GM19463 (cell line): ENCODE measurements around the gene CAMKMT.
A peak's percentile ranks its signal among the peaks of the same experiment; 100 is the strongest.
"Not testable (repeated sequence)": the region's sequence is repeated elsewhere in the genome, so short reads cannot be mapped to it uniquely, and the experiment has no call there.

Experiments
- ATAC-seq: cut with Tn5 transposase; IDR thresholded peaks from one replicate; pipeline ENCODE4 v1.9.1; 2021; ENCODE audit warnings: mild to moderate bottlenecking, moderate library complexity; ENCODE audit not compliant: unreplicated experiment

Gene CAMKMT

DNA sequence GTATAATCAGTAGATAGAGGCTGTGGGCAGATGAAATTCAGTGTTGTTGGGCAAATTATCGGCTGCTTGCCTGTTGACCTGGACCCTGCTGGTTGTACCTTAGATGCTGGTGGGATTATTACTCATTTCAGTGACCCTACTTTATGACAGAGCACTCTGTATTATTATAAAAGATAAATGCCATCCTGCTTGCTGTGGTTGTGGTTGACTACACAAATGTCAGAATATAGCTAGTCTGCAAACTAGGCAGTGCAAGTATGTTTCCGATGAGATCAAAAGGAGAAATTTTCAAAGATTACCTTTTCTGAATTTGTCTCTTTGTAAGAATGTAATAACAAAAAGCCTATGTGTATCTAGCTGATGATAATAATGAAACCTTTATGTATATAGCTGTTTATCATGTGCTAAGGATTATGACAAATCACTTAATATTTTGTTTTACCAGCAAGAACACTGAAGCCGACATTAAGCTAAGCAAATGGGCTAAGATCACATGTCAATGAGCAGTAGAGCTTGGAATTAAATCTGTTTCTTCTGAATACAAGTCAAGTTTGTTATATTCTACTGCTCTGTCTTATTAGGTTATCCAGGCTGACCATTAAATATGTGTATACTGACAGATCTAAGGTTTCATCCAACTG lies 219.2 kb downstream of the CAMKMT start:
- ATAC-seq, result no peak

DNA sequence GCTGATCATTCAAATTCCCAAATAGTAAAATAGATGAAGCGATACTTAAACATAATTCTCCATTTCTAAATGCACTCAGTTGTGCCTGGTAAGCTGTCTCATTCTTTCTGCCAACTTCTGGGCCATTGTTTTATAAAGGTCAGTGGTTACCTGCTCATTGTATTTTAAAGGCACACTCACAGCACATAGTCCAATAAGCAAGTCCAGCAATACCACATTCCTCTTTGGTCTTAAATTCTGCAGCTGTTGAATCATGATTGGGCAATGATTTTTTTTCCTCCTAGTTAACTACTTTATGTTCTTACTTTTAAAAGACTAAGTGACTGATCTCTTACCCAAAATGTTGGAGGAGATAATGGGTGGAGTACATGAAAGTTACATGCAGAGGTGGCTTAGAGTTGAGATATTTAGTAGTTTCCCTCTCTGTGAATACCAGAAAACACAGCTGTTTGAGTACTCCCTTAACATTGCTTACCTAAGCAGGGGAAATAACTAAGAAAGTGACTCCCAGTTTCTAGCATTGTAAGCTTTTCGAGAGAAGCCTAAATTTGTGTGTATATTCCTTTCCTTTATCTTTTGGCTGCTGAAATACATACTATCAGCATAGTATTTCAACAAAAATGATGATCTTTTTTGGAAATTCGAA lies 220.7 kb downstream of the CAMKMT start:
- ATAC-seq, result no peak

- ATAC-seq, result not testable (repeated sequence)
These were observed 233.9 kb downstream of the CAMKMT start for GRCh38 chr2:44595615-44596014.

DNA sequence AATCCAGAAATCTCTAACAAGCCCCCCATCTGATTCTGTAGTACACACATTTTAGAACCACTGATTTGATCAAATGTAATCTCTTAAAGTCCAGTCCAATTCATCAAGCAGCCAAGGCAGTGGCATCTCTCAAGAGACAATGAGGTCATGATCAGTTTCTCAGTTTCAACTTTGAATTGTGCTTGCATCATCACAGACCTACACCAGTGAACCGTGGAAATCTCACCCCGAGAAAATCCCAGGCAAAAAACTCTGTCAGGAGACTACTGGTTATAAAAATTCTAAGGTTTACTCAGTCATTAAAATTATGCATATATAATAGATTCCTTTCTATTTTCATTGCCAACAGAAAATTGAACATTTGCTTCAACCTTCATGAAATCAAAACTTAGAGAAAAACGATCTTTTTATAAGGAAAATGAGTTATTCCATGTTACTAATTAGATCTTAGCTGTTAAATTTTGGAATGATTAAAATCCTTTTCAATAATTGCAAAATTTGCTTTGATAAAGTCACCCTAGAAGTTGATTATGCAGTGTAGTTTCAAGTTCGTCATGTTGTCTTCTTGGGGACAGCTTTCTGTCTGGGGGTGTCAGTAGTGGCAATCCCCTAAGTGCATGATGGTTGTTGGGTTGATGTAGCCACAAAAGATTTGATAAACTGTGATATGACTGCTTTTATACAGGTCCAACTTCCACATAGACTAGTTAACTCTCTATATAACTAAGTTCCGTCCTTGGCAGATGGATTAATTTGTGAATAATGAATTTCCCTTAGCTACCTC lies 235.0 kb downstream of the CAMKMT start:
- ATAC-seq, result peak; percentile 63

DNA sequence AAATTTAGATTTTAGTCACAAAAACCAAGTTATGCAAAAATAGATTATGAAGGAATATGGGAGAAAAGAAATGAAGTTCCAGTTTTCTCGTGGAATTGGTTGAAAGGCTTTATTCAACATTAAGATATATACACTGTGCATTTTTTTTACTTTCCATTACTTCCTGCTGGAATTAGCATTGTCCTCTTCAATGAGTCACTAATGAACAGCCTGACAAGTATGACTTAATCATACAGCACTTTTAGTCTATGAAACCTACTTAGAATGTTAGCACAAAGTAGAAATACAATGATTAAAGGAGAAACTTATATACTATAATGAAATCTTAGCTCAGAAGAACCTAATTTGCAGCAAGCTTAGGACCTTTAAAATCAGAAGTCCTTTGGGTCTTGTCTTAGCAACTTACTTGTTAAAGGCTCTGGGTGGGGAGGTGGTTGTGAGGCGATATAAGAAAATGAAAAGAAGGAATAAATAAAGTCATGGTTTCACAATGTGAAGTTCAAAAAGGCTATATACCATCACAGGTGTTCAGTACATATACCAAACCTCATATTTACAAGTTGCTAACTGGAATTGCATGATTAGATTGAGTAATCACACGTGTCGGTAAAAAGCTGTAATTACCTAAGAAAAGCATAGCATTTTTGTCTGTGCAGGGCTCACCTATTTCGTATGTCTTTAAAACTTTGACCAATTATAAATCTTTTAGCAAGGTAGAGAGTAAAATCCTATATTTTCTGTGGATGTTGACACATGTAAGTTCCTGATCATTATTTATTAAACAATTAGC lies 236.8 kb downstream of the CAMKMT start:
- ATAC-seq, result no peak

DNA sequence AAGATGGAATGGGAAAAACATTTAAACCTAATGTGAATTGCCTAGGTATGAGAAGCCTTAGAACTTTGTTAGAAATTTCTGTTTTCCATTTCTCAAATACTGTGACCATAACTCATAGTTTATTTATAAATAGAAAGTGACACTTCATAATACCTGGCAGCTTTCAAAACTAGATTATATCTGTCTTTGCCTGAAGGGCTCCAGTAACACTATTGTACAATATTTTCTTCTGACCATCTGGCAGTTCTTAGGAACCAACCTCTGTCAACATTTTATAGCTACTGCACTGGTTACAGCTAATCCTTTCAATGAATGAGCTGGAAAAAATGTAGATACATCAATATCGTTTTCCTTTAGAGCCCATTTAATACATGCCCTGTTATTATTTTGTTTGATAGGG lies 237.4 kb downstream of the CAMKMT start:
- no peak for ATAC-seq

DNA sequence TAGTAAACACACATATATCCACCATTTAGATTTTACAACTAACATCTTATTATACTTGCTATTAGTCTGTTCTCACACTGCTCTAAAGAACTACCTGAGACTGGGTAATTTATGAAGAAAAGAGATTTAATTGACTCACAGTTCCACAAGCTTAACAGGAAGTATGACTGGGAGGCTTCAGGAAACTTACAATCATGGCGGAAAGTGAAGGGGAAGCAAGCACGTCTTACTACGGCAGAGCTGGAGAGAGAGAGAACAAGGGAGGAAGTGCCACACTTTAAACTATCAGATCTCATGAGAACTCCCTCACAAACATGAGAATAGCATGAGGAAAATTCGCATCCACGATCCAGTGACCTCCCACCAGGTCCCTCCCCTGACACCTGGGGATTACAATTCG lies 240.7 kb downstream of the CAMKMT start:
- no peak for ATAC-seq

DNA sequence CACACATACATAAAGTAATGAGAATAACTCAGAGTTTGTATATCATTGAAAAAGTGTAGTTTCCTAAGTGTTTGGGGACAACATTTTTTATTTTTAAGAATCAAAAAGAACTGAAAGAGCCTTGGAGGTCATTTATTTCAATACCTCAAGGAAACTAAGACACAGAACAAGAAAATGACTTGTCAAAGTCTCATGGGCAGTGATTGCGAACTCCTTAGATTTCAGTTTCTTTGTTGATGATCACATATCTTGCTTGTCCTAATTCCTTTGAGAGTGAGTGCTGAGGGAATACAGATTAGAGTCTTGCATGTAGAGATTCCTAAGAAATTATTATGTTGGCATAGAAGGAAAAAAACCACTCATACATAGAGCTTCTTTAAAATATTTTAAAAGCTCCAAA lies 243.8 kb downstream of the CAMKMT start:
- ATAC-seq, result no peak

DNA sequence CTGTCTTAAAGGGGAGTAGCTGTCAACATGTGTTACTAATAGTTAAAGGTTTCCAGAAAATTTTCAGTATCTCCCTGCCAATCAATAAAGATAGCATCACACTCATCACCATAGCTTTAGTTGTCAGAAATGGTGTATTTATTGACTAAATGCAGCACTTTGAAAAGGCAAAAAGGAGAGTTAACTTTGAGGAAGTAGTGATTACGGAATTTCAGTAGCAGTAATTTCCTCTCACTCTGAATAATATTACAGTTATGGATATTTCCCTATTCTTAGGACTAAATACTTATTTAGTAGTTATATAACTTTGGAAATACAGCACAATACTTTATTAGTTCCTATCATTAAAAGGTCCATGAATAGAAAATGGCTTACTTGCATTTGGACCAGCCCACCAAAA lies 250.5 kb downstream of the CAMKMT start:
- no peak for ATAC-seq

- ATAC-seq, result no peak
These were observed 253.2 kb downstream of the CAMKMT start for GRCh38 chr2:44614940-44615339.

- ATAC-seq, result no peak
These were observed 254.3 kb downstream of the CAMKMT start for GRCh38 chr2:44615950-44616518.

GRCh38 chr2:44616667-44617155 lies 255.0 kb downstream of the CAMKMT start:
- ATAC-seq, result peak; percentile 81

DNA sequence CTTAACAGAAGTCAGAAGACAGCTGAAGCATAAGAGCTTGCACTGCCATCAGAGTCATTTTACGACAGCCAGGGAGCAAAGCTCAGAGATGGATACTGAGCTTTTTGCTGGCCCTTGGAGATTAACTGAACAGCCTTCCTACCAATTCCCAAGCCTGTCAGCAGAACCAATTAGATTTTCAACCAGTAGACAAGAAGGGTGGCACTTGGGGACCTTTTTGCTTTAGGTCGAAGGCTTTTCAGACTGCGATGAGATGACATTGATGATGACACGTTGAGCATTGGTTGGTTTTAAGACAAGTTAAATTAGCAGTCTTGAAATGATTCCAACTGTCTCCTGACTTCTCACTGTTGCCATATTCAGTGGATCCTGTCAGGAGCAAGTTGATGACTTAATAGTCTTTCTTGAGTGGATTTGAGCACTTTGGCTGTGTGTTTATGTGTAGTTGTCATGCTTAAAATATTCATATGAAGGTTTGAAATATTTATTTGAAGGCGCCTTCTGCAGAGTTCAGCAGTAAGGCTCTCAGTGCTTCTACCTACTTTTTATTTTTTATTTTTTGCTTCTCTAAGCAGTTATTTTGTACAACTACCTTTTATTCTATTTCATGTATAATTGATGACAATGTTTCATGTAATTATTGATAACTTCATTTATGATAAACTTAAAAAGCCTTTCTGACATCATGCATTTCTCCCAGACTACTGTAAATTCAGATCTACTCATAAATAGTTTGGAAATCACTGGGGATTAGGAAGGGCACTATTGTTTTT lies 256.7 kb downstream of the CAMKMT start:
- ATAC-seq, result no peak

DNA sequence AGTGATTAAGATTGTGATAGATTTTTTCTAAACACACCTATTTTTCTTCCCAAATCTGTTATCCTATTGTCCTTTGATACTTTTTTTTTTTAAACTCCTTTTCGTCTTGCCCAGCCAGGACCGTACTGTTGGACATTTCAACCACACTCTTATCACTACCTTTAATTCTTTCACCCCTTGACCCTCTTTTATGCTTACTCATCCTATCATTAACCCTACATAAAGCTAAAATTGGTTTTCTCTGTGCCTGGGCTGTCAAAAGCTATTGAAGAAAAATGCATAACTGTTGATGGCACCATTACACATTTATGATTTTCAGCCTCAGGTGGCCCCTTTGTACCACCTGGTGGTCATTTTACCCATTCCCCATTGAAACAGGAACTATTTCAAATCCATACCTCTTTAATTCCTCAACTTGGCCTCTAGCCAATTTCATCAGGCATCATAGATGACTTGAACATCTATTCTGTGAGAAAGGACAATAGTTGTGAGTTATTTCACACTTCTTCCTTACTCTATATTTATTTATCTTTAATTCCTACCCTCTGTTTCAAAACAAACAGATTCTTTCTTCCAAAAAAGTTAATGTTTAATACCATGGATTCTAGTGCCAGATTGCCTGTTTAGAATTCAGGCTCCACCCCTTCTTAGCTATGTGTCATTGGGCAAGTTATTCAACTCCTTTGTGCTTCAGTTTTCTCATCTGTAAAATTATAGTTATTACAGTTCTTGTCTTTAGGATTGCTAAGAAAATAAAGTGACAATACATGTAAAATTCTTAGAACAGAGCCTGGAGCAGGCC lies 258.6 kb downstream of the CAMKMT start:
- no peak for ATAC-seq

DNA sequence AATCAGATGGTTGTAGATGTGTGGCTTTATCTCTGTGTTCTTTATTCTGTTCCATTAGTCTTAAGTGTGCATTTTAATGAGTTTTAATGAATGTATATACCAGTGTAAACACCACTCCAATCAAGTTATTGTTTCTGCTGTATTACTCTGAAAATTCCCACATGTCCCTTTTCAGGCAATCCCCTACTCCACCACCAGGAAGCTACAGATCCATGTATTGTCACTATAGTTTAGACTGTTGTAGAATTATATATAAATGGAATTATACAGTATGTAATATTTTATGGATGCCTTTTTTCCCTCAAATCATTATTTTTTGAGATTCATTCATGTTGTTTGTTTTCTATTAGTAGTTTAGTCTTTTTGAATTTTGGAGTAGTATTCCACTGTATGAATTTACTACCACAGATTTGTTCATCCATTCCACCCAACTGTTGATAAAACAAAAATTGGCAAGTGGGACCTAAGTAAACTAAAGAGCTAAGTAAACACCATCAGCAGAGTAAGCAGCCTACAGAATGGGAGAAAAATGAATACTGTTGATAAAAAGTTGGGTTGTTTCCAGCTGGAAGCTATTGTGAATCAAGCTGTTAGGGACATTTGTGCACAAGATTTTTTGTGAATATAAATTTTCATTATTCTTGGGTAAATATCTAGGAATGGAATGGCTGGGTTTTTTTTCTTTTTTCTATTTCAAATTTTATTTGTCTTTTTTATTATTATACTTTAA lies 262.0 kb downstream of the CAMKMT start:
- no peak for ATAC-seq

- no peak for ATAC-seq
These were observed 266.6 kb downstream of the CAMKMT start for GRCh38 chr2:44628297-44628696.

DNA sequence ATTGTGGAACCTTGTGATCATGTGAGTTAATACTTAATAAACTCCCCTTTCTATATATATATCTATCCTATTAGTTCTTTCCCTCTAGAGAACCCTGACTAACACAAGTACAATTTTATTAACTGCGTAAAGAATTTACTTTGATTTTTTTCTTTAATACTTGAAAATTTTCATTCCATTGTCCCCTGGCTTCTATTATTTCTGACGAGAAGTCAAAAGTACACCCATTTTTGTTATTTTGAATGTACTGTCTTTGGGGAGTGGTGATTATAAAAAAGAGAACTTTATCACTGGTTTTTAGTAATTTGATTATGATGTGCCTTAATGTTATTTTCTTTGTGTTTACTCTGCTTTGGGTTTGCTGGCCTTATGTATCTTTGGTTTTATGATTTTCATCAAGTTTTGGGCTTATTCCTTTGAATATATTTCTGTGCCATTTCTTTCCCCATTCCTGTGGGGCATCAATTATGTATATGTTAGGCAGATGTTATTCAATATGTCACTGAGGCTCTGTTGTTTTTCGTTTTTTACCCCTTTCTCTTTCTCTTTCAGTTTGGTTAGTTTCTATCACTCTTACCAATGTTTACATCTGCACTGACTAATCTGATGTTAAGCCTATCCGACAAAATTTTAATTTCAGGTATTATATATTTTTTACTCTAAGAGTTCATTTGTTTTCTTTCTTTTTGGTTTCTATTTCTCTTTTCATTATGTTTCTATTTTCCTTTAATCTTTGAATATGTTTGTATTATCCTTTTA lies 271.4 kb downstream of the CAMKMT start:
- no peak for ATAC-seq

GRCh38 chr2:44635725-44636124 lies 274.0 kb downstream of the CAMKMT start:
- ATAC-seq, result no peak
